ENCODE data around the gene C1GALT1. TPM values are rescaled to one million over a fixed set of nuclear protein-coding genes. Genes with fewer than 3 reads are reported as not detected.

The C1GALT1 gene
- total and polyA plus RNA-seq, 2 donors (not counting 3 experiments of a cell fraction or from before 2014, with no cell fraction given): 18.3 to 31.1 TPM

GRCh38 chr7:7148798-7149481 is 33.4 kb upstream of the C1GALT1 start:
- no peaks in the 10 kb centered on the region for H3K79me2 ChIP-seq (ENCODE audit: control insufficient read depth, insufficient read depth, low read length)
- CTCF ChIA-PET: no interaction called here
- FAIRE-seq: no peak
- no peaks in the 10 kb centered on the region for H3K27me3 ChIP-seq (ENCODE audit: control insufficient read depth in 2 of 2, insufficient read depth in 2 of 2, low read length in 2 of 2)
- no peaks in the 10 kb centered on the region for H4K20me1 ChIP-seq (replicated peaks; ENCODE audit: control insufficient read depth, extremely low read depth, insufficient read depth, low read length)
- no peaks in the 10 kb centered on the region for H3K4me1 ChIP-seq (ENCODE audit: control insufficient read depth, extremely low read depth, insufficient read depth, low read length)
- H3K9me1 ChIP-seq (replicated peaks; ENCODE audit: control insufficient read depth, extremely low read depth, insufficient read depth, low read length): no peaks in the 10 kb centered on the region
- H3K27ac ChIP-seq (ENCODE audit: insufficient read depth, low read depth, low read length): no peak overlapping the region
- TF ChIP-seq JUN (IDR thresholded peaks at IDR 0.05; ENCODE audit: borderline replicate concordance, insufficient read depth, insufficient read length, low read depth) (no peak), MYC (IDR thresholded peaks at IDR 0.05; ENCODE audit: low read depth, low read length) (no peak), CTCF (IDR thresholded peaks at IDR 0.05; ENCODE audit: extremely low read depth in 1 of 2, insufficient read depth in 1 of 2, low read depth in 1 of 2, low read length in 2 of 2) (no peak), MAX (IDR thresholded peaks at IDR 0.05; ENCODE audit: insufficient read depth, insufficient read length) (no peak), POLR2AphosphoS5 (IDR thresholded peaks at IDR 0.05; ENCODE audit: insufficient read depth, low read depth, low read length) (no peak), EZH2 (IDR thresholded peaks at IDR 0.05; ENCODE audit: borderline replicate concordance, low read depth, low read length, severe bottlenecking) (no peak), GATA2 (IDR thresholded peaks at IDR 0.05; ENCODE audit: insufficient read depth, insufficient read length, low read depth, low read length) (no peak), POLR2A (IDR thresholded peaks at IDR 0.05; ENCODE audit: low read depth, low read length) (no peak), FOS (IDR thresholded peaks at IDR 0.05; ENCODE audit: borderline replicate concordance, insufficient read depth, low read length) (no peak)
- POLR2A ChIA-PET: no interaction called here
- no peak for DNase-seq (ENCODE audit: low read depth, low spot score)
- no peaks in the 10 kb centered on the region for H3K36me3 ChIP-seq (ENCODE audit: control insufficient read depth in 2 of 2, extremely low read depth in 1 of 2, insufficient read depth in 2 of 2, low read length in 2 of 2)
- no peak overlapping the region for H3K4me3 ChIP-seq (replicated peaks in 1 of 3; ENCODE audit: insufficient read depth in 1 of 3, low read depth in 1 of 3, low read length in 3 of 3)
- dilution Hi-C loops (cut with MboI; ENCODE audit: extremely low pct_ligation_motif_present, low sequenced_read_pairs) (no loop called here), intact Hi-C loops (cut with micrococcal nuclease) (no loop called here)
- no peak overlapping the region for H3K9ac ChIP-seq (replicated peaks; ENCODE audit: extremely low read depth, insufficient read depth, low read length)
- no peaks in the 10 kb centered on the region for H3K9me3 ChIP-seq (replicated peaks; ENCODE audit: control insufficient read depth, insufficient read depth, low read length)
- BruUV-seq (replicated peaks): no TSS peak
- H2AFZ ChIP-seq (ENCODE audit: low read depth, low read length): no peak overlapping the region
- no peak overlapping the region for H3K4me2 ChIP-seq (ENCODE audit: insufficient read depth, low read length)

Data from endothelial cell of umbilical vein (primary cell).